HG03432 (cell line): ENCODE measurements around the gene MAP3K21.

ENCODE experiments used
- ATAC-seq: cut with Tn5 transposase; IDR thresholded peaks from one replicate; pipeline ENCODE4 v1.9.1; 2021; ENCODE audit warnings: mild to moderate bottlenecking, moderate library complexity; ENCODE audit not compliant: unreplicated experiment

Gene MAP3K21

DNA sequence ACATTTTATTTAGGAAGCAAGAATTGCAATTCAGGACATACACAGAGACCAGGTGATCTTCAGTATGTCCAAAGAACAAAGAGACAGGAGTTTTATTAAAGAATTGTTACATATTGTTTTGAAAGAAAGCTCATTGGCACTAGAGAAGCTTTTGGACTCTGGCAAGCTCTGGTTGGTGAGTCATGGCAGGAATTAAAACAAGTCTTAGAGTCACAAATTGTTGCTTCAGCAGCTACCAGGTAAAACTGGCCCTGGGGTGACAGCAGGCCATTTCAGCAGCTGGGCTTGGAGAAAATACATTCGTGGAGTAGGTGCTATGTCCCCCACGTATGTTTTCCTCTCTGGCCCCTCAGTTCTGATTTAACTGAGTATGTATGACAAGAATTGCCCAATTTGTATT lies 58.8 kb downstream of the MAP3K21 start:
- no peak for ATAC-seq

- no peak for ATAC-seq
Observed at GRCh38 chr1:233387585-233387984, 60.1 kb downstream of the MAP3K21 start.

DNA sequence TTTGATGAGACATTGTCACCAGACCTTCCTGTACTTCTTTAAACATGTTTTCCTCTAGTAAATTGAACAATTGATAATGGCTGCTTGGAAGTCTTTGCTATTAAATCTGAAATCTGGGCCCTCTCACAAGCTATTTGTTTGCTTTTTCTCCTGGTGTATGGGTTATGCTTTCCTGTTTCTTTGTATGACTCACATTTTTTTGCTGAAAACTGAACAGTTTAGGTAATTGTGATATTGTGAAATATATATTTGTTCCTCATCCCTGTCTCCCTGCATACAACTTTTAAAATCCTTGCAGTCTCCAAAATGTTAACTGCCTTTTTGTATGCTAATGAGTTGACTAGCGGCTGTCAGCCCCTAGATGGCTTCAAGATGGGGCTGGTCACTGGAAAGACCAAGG lies 61.6 kb downstream of the MAP3K21 start:
- ATAC-seq: no peak

DNA sequence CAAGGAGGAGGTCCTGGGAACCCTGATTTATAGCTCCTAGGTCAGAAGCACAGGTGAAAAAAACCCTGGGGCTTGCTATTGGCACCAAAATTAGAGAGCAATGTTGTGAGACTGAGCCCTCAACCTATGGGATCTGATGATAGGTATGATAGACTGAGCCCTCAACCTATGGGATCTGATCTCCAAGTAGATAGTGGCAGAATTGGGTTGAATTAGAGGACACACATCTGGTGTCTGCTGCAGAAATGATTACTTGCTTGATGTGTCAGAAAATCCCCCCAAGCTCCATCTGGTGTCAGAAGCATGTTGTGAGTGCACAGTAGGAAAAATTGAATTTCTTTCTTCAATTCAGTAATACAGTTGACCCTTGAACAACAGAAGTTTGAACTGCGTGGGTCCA lies 62.4 kb downstream of the MAP3K21 start:
- ATAC-seq: no peak

DNA sequence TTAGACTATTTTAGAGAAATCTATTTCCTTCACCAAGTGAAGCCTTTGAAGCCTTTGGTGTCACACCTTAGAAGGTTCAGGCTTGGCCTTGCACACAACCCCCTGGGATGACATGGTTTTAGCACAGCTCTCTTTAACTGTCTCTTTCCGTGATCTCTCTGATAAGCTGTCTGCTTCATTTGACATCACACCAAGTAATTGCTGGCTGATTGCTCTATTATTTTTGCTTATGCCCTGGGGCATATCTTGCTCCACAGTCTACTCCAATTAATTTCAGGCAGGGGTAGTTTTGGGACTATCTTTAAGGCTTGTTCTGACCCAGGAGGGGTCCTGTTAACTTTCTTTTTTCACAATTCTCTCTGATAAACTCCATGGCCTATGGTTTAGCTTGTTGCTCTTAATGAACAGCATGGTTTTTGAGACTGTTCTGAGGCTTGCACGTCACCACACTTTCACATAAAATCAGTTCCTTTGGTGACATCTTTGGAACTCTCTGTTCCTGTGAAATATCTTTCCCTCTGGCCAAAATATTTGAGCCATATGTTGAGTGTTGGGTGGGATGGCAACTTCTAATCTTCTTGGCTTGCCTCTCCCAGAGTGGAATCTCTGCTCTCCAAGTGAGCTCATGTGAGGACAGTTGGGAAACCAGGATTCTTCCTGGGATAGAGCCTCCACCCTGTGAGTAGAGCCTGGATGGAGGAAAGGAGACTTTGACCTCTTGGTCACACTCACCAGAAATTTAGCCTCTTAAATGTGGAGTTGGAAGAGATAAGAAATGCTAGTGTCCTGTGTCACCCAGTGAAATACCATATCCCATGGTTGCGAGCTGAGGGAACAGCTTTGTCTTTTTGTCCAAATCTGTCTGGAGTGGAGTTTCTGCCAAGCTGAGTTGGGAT lies 63.6 kb downstream of the MAP3K21 start:
- no peak for ATAC-seq

DNA sequence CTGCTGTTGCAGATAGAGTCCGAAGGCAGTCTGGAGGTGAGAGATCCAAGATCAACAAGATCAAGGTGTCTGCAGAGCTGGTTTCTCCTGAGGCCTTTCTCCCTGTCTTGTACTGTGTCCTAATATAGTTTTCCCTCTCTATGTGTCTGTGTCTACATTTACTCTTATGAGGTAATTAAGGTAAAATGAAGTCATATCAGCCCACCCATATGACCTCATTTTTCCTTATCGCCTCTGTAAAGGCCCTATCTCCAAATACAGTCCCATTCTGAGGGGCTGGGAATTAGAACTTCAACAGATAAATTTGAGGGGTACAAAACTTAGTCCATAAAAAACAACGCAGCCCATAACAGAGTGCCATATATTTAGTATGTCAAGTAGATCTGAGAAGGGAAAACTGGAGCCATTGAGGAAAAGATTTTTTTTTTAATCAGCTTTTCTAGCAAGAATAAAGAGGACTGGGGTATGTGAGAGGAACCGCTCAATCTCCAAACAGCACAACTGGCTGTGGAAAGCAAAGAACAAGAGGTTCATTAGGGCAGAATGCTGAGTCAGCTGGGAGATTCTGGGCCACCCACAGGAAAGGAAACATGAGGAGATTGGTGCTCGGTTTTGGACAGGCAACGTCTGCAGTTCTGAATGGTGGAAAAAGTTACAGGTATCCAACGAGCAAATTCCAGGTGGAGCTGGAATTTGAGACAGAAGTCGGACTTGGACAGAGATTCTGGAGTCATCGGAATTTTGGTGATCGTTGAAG lies 65.7 kb downstream of the MAP3K21 start:
- no peak for ATAC-seq

- no peak for ATAC-seq
Observed at GRCh38 chr1:233393926-233394680, 66.6 kb downstream of the MAP3K21 start.

DNA sequence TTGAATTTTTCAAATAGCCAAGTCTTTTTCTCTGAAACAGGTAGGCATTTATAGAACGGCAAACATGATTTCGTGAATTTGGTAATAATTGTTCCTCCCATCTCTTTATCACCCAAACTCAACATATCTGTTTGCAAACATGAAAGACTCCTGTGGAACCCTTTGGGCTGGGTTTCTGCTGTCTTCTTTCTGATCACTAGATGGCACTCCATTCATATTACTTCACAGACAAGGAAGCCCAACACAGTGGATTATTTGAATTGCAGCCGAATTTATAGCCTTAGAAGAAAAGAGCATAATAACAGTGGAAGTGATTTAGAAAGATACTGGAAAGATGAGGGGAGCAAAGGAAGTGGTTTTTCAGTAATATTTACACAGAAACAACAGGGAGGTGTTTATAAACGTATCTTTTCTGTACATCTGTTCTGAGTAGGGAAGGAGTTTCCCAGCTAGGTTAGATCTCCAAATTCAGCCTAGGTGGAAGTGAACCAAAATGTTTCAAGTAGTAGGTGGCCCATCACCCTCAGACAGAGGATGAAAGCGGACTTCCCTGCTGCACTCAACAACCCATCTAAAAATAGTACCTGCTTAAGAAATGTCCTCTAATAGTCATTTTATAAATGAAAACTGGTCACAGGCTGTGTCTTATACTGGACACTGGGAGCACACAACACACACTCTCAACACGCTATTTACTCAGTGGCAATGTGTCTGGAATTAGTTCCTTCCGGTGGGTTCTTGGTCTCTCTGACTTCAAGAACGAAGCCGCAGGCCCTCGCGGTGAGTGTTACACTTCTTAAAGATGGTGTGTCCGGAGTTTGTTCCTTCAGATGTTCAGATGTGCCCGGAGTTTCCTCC lies 67.6 kb downstream of the MAP3K21 start:
- ATAC-seq: peak; percentile 72

DNA sequence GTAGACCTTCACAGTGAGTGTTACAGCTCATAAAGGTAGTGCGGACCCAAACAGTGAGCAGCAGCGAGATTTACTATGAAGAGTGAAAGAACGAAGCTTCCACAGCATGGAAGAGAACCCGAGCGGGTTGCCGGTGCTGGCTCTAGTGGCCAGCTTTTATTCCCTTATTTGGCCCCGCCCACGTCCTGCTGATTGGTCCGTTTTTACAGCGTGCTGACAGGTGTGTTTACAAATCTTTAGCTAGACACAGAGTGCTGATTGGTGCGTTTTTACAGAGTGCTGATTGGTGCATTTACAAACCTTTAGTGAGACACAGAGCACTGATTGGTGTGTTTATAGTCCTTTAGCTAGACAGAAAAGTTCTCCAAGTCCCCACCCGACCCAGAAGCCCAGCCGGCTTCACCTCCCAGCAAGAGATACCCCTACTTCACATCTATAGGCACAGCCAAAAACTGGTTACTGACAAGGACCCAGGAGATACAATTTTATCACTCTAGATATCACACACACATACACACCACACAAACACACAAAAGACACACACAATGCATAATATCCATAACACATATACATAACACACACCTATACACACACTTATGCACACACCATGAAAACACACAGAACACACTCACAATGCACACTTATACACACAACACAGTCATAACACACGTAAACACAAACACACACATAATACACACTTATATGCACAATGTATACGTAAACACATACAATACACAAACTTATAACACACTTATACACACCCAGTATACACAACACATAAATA lies 68.5 kb downstream of the MAP3K21 start:
- no peak for ATAC-seq

- no peak for ATAC-seq
Observed at GRCh38 chr1:233406339-233406960, 78.9 kb downstream of the MAP3K21 start.

GRCh38 chr1:233406994-233407631 lies 79.6 kb downstream of the MAP3K21 start:
- peak; percentile 48 for ATAC-seq

DNA sequence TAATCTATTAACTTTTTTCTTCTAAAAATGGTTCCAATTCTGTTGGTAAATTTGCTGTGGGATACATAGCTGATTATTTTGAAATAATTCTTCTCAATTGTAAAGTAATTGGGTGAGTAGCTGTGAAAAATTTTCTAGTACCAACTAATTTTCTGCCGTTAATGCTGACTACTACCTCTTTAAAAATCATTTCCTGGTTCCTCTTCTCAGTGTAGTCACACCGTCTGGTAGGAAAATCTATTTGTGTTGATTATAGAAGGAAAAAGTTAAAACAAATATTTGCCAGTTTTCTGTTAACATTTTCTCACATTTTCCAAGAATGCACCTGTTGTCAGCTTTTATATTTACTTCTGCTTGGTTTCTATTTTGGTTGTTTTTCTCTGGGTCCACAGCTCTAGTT lies 82.0 kb downstream of the MAP3K21 start:
- ATAC-seq: no peak

DNA sequence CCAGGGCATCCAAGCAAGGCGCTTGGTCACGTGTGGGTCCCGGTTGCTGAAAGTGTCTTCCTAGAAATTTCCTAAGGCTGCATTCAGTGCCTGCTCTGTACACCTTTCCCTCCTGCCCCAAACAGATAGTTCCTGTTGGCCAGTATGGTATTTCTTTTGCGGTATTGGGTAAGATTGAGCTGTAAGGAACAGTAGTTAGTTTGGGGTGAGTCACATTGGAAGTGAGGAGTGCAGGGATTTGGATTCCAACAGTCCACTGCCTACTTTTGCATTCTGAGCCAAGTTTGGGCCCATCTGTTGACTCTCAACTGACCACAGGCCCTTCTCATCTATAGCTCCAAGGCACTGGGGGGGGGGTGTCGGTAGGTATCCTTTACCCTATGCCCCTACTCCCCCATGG lies 83.4 kb downstream of the MAP3K21 start:
- no peak for ATAC-seq

DNA sequence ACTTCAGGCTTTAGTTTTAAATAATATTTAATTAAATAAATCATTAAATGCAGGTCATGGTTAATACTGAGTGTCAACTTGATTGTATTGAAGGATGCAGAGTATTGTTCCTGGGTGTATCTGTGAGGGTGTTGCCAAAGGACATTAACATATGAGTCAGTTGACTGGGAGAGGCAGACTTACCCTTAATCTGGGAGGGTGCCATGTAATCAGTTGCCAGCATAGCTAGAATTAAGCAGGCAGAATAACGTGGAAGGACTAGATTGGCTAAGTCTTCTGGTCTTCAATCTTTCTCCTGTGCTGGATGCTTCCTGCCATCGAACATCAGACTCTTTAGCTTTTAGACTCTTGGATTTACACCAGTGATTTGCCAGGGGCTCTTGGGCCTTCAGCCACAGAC lies 85.3 kb downstream of the MAP3K21 start:
- no peak for ATAC-seq

GRCh38 chr1:233421293-233421692 lies 93.8 kb downstream of the MAP3K21 start:
- ATAC-seq: no peak

- ATAC-seq: no peak
Observed at GRCh38 chr1:233424779-233425178, 97.3 kb downstream of the MAP3K21 start.

GRCh38 chr1:233427907-233428306 lies 100.4 kb downstream of the MAP3K21 start:
- ATAC-seq: no peak

DNA sequence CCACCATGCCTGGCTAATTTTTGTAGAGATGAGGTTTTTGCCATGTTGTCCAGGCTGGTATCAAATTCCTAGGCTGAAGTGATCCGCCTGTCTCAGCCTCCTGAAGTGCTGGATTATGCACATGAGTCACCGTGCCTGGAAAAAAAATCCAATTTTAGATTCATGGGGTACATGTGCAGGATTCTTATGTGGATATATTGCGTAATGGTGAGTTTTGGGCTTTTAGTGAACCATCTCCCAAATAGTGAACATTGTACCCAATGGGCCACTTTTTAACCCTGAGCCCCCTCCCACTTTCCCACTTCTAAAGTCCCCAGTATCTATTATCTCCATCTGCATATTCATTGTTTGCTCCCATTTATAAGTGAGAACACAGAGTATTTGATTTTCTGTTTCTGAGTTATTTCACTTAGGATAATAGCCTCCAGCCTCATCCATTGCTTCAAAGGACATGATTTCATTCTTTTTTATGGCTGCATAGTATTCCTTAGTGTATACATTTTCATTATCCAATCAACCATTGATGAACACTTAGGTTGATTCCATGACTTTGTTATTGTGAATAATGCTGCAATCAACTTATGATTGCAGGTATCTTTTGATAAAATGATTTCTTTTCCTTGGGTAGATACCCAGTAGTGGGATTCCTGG lies 104.4 kb downstream of the MAP3K21 start:
- ATAC-seq: no peak
